B cell (primary cell): ENCODE measurements around the gene LDB1.

Experiments used
- EZH2 ChIP-seq: IDR thresholded peaks from 2 replicates; pipeline ENCODE4 v1.6.1; 2012; ENCODE audit warnings: borderline replicate concordance, low read depth, mild to moderate bottlenecking, moderate library complexity, low read length; ENCODE audit not compliant: insufficient read depth, poor library complexity, severe bottlenecking
- TF ChIP-seq, protein P1 (sequence below): fragments of 200-600 bp; IDR thresholded peaks from one replicate; pipeline ENCODE4 v1.8.0; 2022; ENCODE audit warnings: antibody characterized with exemption, mild to moderate bottlenecking

DNA sequence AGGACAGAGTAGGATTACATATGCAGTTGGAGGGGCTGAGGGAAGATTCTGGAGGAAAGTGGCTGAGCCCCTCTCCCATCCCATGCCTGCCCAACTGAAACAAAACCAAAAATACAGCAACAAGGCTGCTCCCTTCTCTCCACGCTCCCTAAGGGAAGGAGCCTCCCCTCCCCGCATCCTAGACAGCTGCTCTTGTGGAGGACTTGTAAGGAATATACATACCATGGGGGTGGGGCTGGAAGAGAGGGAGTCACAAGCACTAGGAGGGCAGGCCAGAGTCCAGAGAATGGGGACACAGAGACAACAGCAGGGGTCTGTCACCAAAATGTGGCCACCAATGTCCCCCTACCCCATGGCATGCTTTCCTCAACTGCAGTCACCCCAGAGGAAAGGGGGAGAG, 13.2 kb downstream of the LDB1 start:
- TF ChIP-seq, protein P1, sequence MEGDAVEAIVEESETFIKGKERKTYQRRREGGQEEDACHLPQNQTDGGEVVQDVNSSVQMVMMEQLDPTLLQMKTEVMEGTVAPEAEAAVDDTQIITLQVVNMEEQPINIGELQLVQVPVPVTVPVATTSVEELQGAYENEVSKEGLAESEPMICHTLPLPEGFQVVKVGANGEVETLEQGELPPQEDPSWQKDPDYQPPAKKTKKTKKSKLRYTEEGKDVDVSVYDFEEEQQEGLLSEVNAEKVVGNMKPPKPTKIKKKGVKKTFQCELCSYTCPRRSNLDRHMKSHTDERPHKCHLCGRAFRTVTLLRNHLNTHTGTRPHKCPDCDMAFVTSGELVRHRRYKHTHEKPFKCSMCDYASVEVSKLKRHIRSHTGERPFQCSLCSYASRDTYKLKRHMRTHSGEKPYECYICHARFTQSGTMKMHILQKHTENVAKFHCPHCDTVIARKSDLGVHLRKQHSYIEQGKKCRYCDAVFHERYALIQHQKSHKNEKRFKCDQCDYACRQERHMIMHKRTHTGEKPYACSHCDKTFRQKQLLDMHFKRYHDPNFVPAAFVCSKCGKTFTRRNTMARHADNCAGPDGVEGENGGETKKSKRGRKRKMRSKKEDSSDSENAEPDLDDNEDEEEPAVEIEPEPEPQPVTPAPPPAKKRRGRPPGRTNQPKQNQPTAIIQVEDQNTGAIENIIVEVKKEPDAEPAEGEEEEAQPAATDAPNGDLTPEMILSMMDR: no peak
- no peak for TF ChIP-seq EZH2
